Upper lobe of right lung (tissue), 1 donor: ENCODE results near the gene KIAA0232. TPM values are rescaled to one million over a fixed set of nuclear protein-coding genes. Genes with fewer than 3 reads are reported as not detected.

Source experiments
- ATAC-seq: fragments of 200-7000 bp; cut with Tn5 transposase; one replicate; pipeline ENCODE4 v1.9.1; 2020; ENCODE audit warnings: mild to moderate bottlenecking, moderate library complexity
- DNase-seq: peaks from one replicate; pipeline ENCODE4 v3.0.0-alpha.2; 2020
- H3K27ac ChIP-seq: fragments of 200-600 bp; one replicate; pipeline ENCODE4 v1.8.0; 2022
- H3K27me3 ChIP-seq: fragments of 200-600 bp; one replicate; pipeline ENCODE4 v1.8.0; 2022; ENCODE audit warnings: mild to moderate bottlenecking
- H3K36me3 ChIP-seq: fragments of 200-600 bp; one replicate; pipeline ENCODE4 v1.8.0; 2022
- H3K4me1 ChIP-seq: fragments of 200-600 bp; one replicate; pipeline ENCODE4 v1.8.0; 2022
- H3K4me3 ChIP-seq: fragments of 200-600 bp; one replicate; pipeline ENCODE4 v1.8.0; 2022; ENCODE audit warnings: mild to moderate bottlenecking
- H3K9me3 ChIP-seq: fragments of 200-600 bp; one replicate; pipeline ENCODE4 v1.8.0; 2022
- intact Hi-C: fragments of 100-400 bp; cut with DNase I; formaldehyde crosslinking; loops from one replicate; pipeline ENCODE4 v1.11.0; 2022
- total RNA-seq: library from RNA; stranded (reverse); fragmentation: NEBNext Ultra II Directional; extraction: Animal tissue kit (Norgen Biotek cat#: 25700); gene quantifications from one replicate; pipeline ENCODE4 v1.2.1, GENCODE V29; 2021
- TF ChIP-seq, protein P1 (sequence below): fragments of 200-600 bp; IDR thresholded peaks from one replicate; pipeline ENCODE4 v1.8.0; 2022; ENCODE audit warnings: antibody characterized with exemption
- donor health status: DM: no; HTN: yes; CAD: no; lungs with severe emphysema.

Gene KIAA0232
- total RNA-seq, 1 donor from 2014 or later = 30.9 TPM

DNA sequence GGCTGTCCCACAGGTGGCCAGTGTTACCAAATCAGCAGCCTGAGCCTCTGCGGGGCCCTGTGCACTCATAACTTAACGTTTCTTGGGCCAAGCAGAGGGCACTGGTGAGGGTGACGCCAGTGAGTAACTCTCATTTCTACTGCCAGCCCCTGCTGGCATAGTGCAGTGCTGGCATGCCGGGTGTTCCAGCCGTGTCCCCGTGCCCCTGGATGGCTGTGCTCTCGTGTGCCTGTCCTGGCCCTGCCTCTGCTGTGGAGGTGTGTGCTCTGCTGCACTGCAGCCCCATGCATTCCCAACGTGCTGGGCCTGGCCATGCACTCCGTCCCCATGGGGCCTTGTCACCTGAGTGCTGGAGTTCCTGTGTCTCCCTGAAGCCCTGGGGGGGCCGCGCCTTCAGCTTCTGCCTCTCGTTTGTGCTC, 141.8 kb downstream of the KIAA0232 start:
- H3K4me1 ChIP-seq = peaks cover 45% of the 10 kb centered on the region
- ATAC-seq (no peak), DNase-seq (no peak)
- H3K4me3 ChIP-seq = no peak overlapping the region
- peaks cover 15% of the 10 kb centered on the region for H3K36me3 ChIP-seq
- H3K9me3 ChIP-seq = no peaks in the 10 kb centered on the region
- intact Hi-C loops = no loop called here
- TF ChIP-seq, protein P1, sequence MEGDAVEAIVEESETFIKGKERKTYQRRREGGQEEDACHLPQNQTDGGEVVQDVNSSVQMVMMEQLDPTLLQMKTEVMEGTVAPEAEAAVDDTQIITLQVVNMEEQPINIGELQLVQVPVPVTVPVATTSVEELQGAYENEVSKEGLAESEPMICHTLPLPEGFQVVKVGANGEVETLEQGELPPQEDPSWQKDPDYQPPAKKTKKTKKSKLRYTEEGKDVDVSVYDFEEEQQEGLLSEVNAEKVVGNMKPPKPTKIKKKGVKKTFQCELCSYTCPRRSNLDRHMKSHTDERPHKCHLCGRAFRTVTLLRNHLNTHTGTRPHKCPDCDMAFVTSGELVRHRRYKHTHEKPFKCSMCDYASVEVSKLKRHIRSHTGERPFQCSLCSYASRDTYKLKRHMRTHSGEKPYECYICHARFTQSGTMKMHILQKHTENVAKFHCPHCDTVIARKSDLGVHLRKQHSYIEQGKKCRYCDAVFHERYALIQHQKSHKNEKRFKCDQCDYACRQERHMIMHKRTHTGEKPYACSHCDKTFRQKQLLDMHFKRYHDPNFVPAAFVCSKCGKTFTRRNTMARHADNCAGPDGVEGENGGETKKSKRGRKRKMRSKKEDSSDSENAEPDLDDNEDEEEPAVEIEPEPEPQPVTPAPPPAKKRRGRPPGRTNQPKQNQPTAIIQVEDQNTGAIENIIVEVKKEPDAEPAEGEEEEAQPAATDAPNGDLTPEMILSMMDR = no peak
- no peak overlapping the region for H3K27ac ChIP-seq
- no peaks in the 10 kb centered on the region for H3K27me3 ChIP-seq

DNA sequence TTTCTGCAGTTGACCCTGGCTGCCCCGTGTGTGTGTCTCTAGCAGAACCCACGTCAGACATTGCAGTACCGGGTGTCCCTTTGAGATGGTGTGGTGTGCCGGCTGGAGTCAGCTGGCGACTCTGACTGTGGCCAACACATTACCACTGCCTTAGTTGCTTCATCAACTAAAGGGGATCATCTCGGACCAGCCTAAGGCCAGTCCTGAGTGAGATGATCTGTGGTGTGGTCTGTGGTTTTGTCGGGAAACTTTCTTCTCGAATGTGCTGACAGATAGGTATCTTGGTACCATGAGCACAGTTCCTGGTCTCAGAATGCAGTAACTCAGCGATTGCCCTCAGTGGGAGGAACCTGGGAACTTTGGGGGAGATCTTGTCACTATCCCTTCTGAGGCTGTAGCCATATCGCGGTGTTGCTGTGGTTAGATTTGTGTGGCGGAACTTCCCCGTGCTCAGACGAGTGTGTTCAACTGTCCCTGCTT, 142.9 kb downstream of the KIAA0232 start:
- H3K36me3 ChIP-seq = peaks cover 15% of the 10 kb centered on the region
- no peaks in the 10 kb centered on the region for H3K27me3 ChIP-seq
- ATAC-seq (peak; percentile 57), DNase-seq (no peak)
- H3K27ac ChIP-seq = peak overlapping the region; percentile 68
- no peaks in the 10 kb centered on the region for H3K9me3 ChIP-seq
- peaks cover 47% of the 10 kb centered on the region for H3K4me1 ChIP-seq
- TF ChIP-seq, protein P1 = no peak
- intact Hi-C loops = no loop called here
- H3K4me3 ChIP-seq = no peak overlapping the region

DNA sequence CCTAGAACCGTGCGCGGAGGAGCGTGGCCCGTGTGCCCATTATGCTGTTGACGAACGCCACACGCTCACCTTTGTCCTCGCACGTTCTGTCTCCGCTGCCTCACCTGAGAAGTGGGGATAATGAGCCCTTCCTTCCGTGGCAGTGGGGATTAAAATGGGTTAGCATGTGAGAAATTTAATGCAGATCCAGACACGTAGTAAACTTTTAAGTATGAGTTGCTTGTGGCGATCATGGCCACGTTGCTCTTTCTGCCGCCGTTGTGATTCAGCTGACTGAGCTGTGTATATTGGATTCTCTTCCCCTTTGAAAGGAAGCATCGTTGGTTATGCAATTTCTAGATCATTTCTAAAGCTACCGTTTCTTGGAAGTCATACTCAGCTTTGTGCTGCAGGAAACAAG, 143.6 kb downstream of the KIAA0232 start:
- DNase-seq = no peak

DNA sequence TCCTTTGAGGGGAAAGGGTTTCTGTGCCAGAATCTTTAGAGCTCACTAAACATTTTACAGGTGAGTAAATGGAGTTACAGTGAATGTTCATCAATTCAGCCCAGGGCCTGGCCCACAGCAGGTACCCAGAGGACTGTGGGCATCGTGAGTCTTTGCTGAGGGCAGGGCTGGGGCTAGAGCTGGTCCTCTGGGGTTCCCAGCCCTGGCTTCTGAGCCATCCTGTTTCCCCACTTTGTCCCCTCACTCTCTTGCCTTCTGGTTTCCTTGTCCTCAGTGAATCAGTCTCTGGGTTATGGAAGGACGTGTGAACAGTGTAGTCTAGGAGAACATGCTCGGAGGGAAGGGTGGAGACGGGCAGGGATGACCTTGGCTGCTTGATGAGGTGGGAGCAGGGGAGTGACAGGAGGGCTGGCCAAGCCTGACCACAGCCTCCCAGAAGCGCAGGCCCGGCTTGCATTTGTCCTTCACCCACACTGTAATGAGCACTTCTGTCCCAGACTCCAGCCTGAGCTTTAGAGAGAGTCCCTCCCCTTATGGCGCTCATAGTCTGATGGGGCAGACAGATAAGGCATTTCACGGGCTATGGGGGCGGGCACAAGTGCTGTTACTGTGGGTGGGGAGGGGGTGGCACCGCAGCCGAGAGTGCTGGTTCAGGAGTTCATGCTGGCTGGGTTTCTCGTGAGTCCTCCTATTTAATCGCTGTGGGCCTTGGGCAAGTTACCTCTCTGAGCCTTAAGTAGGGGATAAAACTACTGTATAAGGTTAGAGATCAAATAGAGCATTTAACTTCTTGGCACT, 144.4 kb downstream of the KIAA0232 start:
- intact Hi-C loops = no loop called here
- TF ChIP-seq, protein P1 = no peak
- H3K36me3 ChIP-seq = peaks cover 15% of the 10 kb centered on the region
- no peaks in the 10 kb centered on the region for H3K27me3 ChIP-seq
- H3K27ac ChIP-seq = peak overlapping the region; percentile 68
- no peak overlapping the region for H3K4me3 ChIP-seq
- ATAC-seq = peak; percentile 87
- H3K9me3 ChIP-seq = no peaks in the 10 kb centered on the region
- peaks cover 45% of the 10 kb centered on the region for H3K4me1 ChIP-seq
- DNase-seq = peak; percentile 87

More for the DNA sequence above, 143.6 kb downstream of the KIAA0232 start:
- intact Hi-C loops = no loop called here
- ATAC-seq = peak; percentile 47
- Histone ChIP-seq H3K4me1 (peaks cover 47% of the 10 kb centered on the region), H3K27me3 (no peaks in the 10 kb centered on the region), H3K4me3 (no peak overlapping the region), H3K9me3 (no peaks in the 10 kb centered on the region), H3K36me3 (peaks cover 15% of the 10 kb centered on the region), H3K27ac (peak overlapping the region; percentile 68)
- TF ChIP-seq, protein P1 = no peak

- Histone ChIP-seq H3K4me3 (no peak overlapping the region), H3K27me3 (no peaks in the 10 kb centered on the region), H3K36me3 (peaks cover 15% of the 10 kb centered on the region), H3K27ac (no peak overlapping the region), H3K4me1 (peaks cover 42% of the 10 kb centered on the region), H3K9me3 (no peaks in the 10 kb centered on the region)
- DNase-seq = no peak
- intact Hi-C loops = no loop called here
- TF ChIP-seq, protein P1 = no peak
- ATAC-seq = no peak
Measured at GRCh38 chr4:6928081-6928480, 145.6 kb downstream of the KIAA0232 start.
